ENCODE results near the gene GIGYF1.
"Not testable (repeated sequence)": the region's sequence is repeated elsewhere in the genome, so short reads cannot be mapped to it uniquely, and the experiment has no call there.

Gene GIGYF1

GRCh38 chr7:100694098-100694745, at the start of gene GIGYF1:
Gene GIGYF1 (minus strand): TSS chr7:100694250. CDS start chr7:100688238, 6,012 bp downstream.
- no peak for DNase-seq

- no peak for DNase-seq
Observed at GRCh38 chr7:100739934-100740333, 45.9 kb upstream of the GIGYF1 start.

GRCh38 chr7:100736671-100737070, 42.6 kb upstream of the GIGYF1 start:
- no peak for DNase-seq

GRCh38 chr7:100735730-100736129, 41.7 kb upstream of the GIGYF1 start:
- DNase-seq: no peak

- no peak for DNase-seq
Observed at GRCh38 chr7:100731937-100732636, 38.0 kb upstream of the GIGYF1 start.

- no peak for DNase-seq
Observed at GRCh38 chr7:100730136-100730800, 36.2 kb upstream of the GIGYF1 start.

- no peak for DNase-seq
Observed at GRCh38 chr7:100728196-100728595, 34.1 kb upstream of the GIGYF1 start.

GRCh38 chr7:100726996-100727761, 33.1 kb upstream of the GIGYF1 start:
- DNase-seq: no peak

- not testable (repeated sequence) for DNase-seq
Observed at GRCh38 chr7:100724364-100724763, 30.3 kb upstream of the GIGYF1 start.

GRCh38 chr7:100723732-100724275, 29.8 kb upstream of the GIGYF1 start:
- DNase-seq: no peak

GRCh38 chr7:100722480-100723212, 28.6 kb upstream of the GIGYF1 start:
- DNase-seq: no peak

- no peak for DNase-seq
Observed at GRCh38 chr7:100721505-100721812, 27.4 kb upstream of the GIGYF1 start.

- no peak for DNase-seq
Observed at GRCh38 chr7:100720671-100721504, 26.8 kb upstream of the GIGYF1 start.

GRCh38 chr7:100720279-100720670, 26.2 kb upstream of the GIGYF1 start, which contains the start of gene EPO:
Gene EPO (plus strand): TSS chr7:100720468. CDS start chr7:100720981, 513 bp downstream.
- no peak for DNase-seq

- no peak for DNase-seq
Observed at GRCh38 chr7:100719523-100720278, 25.7 kb upstream of the GIGYF1 start.

GRCh38 chr7:100717073-100717472, 23.0 kb upstream of the GIGYF1 start:
- not testable (repeated sequence) for DNase-seq

- DNase-seq: no peak
Observed at GRCh38 chr7:100714725-100715124, 20.7 kb upstream of the GIGYF1 start.

GRCh38 chr7:100711369-100711768, 17.3 kb upstream of the GIGYF1 start:
- DNase-seq: peak; percentile 34

- no peak for DNase-seq
Observed at GRCh38 chr7:100710452-100710851, 16.4 kb upstream of the GIGYF1 start.

- DNase-seq: no peak
Observed at GRCh38 chr7:100708395-100708794, 14.3 kb upstream of the GIGYF1 start.
